AG10803 (cell line): ENCODE data around the gene RRP36.
A peak's percentile ranks its signal among the peaks of the same experiment; 100 is the strongest.

ENCODE experiments used
- DNase-seq: peaks from one replicate; pipeline ENCODE4 v3.0.0; 2010; ENCODE audit warnings: low read depth
- H3K4me3 ChIP-seq: 2 replicates; pipeline ENCODE4 v1.5.1; 2011; ENCODE audit warnings: mild to moderate bottlenecking, low read length, control low read depth
- CTCF ChIP-seq: conservative IDR thresholded peaks from 2 replicates; pipeline ENCODE4 v1.5.1; 2011; ENCODE audit warnings: mild to moderate bottlenecking, low read length, control low read depth, inconsistent platforms

Gene RRP36

GRCh38 chr6:43021270-43022047 lies at the start of gene RRP36:
Gene RRP36, plus strand, starts transcription at chr6:43021623. Its CDS starts 32 bp downstream, at chr6:43021655.
- H3K4me3 ChIP-seq = peak within 1 kb of the TSS; percentile 99
- TF ChIP-seq CTCF = no peak
- DNase-seq = peak; percentile 65

GRCh38 chr6:42971746-42972327 lies 49.6 kb upstream of the RRP36 start:
- no peak for DNase-seq
- TF ChIP-seq CTCF = no peak
- no peak overlapping the region for H3K4me3 ChIP-seq

GRCh38 chr6:42973926-42974325 lies 47.5 kb upstream of the RRP36 start:
- no peak overlapping the region for H3K4me3 ChIP-seq
- no peak for DNase-seq
- no peak for TF ChIP-seq CTCF

GRCh38 chr6:42974919-42975505 lies 46.4 kb upstream of the RRP36 start:
- no peak overlapping the region for H3K4me3 ChIP-seq
- TF ChIP-seq CTCF = no peak
- DNase-seq = no peak

GRCh38 chr6:42978487-42978838 lies 43.0 kb upstream of the RRP36 start:
- no peak for TF ChIP-seq CTCF
- peak; percentile 23 for DNase-seq
- peak overlapping the region; percentile 76 for H3K4me3 ChIP-seq

- peak within 1 kb of the TSS; percentile 76 for H3K4me3 ChIP-seq
- TF ChIP-seq CTCF = no peak
- DNase-seq = peak; percentile 81
Observed at GRCh38 chr6:42978839-42979522, 42.4 kb upstream of the RRP36 start, which contains the start of gene PEX6. Gene PEX6, minus strand, starts transcription at chr6:42979181. Its CDS starts 31 bp downstream, at chr6:42979150.
